Measurements from ENCODE around the gene DNAJC28. TPM values are rescaled to one million over a fixed set of nuclear protein-coding genes. Genes with fewer than 3 reads are reported as not detected.

The DNAJC28 gene
- total and polyA plus RNA-seq, 2 experiments from 2014 or later, result 1.2 to 3.8 TPM

DNA sequence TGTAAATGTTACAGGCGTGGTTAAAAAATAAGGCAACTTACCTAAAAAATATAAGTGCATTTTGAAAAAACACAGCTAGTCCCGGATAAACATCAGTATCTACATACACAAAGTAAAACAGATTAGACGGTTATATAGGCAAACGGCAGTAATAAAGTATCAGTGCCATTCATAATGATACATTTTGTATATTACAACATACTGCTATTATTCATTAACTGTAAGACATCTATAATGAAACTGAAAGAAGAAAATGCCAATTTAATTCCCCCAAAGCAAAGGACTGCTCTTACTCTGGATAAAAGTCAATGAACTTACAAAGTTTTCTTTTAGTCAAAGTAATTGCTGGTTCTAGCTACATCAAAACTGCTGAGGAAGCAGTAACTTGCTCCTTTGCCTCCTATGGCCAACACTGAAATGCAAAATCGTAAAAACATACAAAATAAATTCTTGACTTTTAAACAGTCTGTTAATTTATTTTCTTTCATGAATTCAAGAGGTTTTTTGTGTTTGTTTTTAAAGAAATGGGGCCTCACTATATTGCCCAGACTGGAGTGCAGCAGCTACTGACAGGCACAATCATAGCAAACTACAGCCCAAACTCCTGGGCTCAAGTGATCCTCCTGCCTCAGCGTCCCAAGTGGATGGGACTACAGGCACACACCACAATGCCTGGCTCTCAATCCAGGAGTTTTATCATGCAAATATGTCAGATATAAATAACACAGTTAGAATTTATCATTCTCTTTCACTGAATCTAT is 35.6 kb downstream of the DNAJC28 start:
- Histone ChIP-seq H3K9me3 (ENCODE audit: low read depth) (no peaks in the 10 kb centered on the region), H2AFZ (no peak overlapping the region), H3K79me2 (no peaks in the 10 kb centered on the region), H3K4me2 (no peak overlapping the region), H4K20me1 (ENCODE audit: insufficient read depth, poor library complexity, severe bottlenecking) (no peaks in the 10 kb centered on the region), H3K4me3 (no peak overlapping the region), H3K9me2 (replicated peaks; ENCODE audit: insufficient read depth) (no peaks in the 10 kb centered on the region), H3K4me1 (ENCODE audit: insufficient read depth) (peaks cover 7% of the 10 kb centered on the region), H3K36me3 (replicated peaks; ENCODE audit: insufficient read depth, low read depth) (no peaks in the 10 kb centered on the region), H3K27me3 (no peaks in the 10 kb centered on the region), H3K27ac (no peak overlapping the region)
- TF ChIP-seq EZH2phosphoT487 (IDR thresholded peaks at IDR 0.05; ENCODE audit: low read depth, severe bottlenecking, unreplicated experiment) (no peak), EZH2 (IDR thresholded peaks at IDR 0.05; ENCODE audit: borderline replicate concordance) (no peak)
- TF ChIP-seq, protein P1, sequence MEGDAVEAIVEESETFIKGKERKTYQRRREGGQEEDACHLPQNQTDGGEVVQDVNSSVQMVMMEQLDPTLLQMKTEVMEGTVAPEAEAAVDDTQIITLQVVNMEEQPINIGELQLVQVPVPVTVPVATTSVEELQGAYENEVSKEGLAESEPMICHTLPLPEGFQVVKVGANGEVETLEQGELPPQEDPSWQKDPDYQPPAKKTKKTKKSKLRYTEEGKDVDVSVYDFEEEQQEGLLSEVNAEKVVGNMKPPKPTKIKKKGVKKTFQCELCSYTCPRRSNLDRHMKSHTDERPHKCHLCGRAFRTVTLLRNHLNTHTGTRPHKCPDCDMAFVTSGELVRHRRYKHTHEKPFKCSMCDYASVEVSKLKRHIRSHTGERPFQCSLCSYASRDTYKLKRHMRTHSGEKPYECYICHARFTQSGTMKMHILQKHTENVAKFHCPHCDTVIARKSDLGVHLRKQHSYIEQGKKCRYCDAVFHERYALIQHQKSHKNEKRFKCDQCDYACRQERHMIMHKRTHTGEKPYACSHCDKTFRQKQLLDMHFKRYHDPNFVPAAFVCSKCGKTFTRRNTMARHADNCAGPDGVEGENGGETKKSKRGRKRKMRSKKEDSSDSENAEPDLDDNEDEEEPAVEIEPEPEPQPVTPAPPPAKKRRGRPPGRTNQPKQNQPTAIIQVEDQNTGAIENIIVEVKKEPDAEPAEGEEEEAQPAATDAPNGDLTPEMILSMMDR (IDR thresholded peaks at IDR 0.05; ENCODE audit: poor library complexity), result no peak
- DNase-seq (ENCODE audit: low spot score), result no peak
- 93% methylated on average over 6 of the region's 6 CpGs for WGBS (ENCODE audit: low lambda C conversion rate, missing lambda C conversion rate)

DNA sequence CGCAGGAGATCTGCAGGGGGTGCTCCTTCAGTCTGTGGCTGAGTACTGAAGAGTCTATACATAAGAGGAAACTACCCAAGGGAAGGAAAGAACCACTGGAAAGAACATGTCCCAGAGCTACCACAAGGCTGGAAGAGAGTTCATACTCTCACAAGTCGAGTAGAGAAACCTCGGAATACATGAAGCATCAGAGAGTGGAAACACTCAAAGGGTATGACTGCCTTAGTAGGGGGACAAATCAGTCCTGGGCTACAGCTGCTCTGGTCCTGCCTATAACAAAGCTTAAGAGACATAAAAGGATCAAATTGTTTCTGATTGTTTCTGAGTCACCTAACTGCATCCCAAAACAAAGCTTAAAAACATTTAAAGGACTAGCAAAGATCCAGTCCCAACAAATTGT is 39.2 kb downstream of the DNAJC28 start:
- Histone ChIP-seq H4K20me1 (ENCODE audit: insufficient read depth, poor library complexity, severe bottlenecking) (no peaks in the 10 kb centered on the region), H2AFZ (no peak overlapping the region), H3K27me3 (no peaks in the 10 kb centered on the region), H3K4me2 (no peak overlapping the region), H3K4me3 (no peak overlapping the region), H3K27ac (no peak overlapping the region), H3K9me3 (ENCODE audit: low read depth) (no peaks in the 10 kb centered on the region), H3K36me3 (replicated peaks; ENCODE audit: insufficient read depth, low read depth) (no peaks in the 10 kb centered on the region), H3K9me2 (replicated peaks; ENCODE audit: insufficient read depth) (no peaks in the 10 kb centered on the region), H3K4me1 (ENCODE audit: insufficient read depth) (peaks cover 7% of the 10 kb centered on the region), H3K79me2 (no peaks in the 10 kb centered on the region)
- DNase-seq (ENCODE audit: low spot score), result no peak
- WGBS (ENCODE audit: low lambda C conversion rate, missing lambda C conversion rate), result 98% methylated on average over 3 of the region's 3 CpGs
- TF ChIP-seq EZH2phosphoT487 (IDR thresholded peaks at IDR 0.05; ENCODE audit: low read depth, severe bottlenecking, unreplicated experiment), result no peak
- TF ChIP-seq EZH2 (IDR thresholded peaks at IDR 0.05; ENCODE audit: borderline replicate concordance), result no peak
- TF ChIP-seq, protein P1 (IDR thresholded peaks at IDR 0.05; ENCODE audit: poor library complexity), result no peak

DNA sequence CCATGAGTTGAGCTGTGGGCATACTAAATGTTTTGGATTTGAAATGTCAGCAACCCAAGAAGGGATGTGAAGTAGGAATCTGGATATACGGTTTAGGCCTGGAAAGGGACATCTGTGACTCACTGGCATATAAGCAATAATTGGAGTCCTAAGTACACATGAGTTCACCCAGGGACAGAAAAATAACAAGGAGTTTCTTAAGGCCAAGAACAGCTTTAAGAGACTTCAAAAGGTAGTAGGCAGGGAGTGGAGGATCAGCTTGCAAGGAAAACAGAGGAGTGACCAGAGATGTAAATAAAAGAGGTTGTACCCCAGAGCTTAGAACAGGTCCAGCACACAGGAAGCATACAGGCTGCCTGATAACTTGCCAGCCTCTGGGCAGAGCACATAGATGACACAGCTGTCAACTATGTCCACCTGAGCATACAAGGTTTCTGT is 39.9 kb downstream of the DNAJC28 start:
- H3K9me2 ChIP-seq (replicated peaks; ENCODE audit: insufficient read depth), result no peaks in the 10 kb centered on the region
- WGBS (ENCODE audit: low lambda C conversion rate, missing lambda C conversion rate), result 65% methylated on average over 1 of the region's 1 CpG
- no peak overlapping the region for H3K4me3 ChIP-seq
- no peak overlapping the region for H3K4me2 ChIP-seq
- H3K4me1 ChIP-seq (ENCODE audit: insufficient read depth), result peaks cover 7% of the 10 kb centered on the region
- no peaks in the 10 kb centered on the region for H4K20me1 ChIP-seq (ENCODE audit: insufficient read depth, poor library complexity, severe bottlenecking)
- H3K9me3 ChIP-seq (ENCODE audit: low read depth), result no peaks in the 10 kb centered on the region
- H3K27ac ChIP-seq, result peak overlapping the region; percentile 20
- DNase-seq (ENCODE audit: low spot score), result peak; percentile 19
- H3K27me3 ChIP-seq, result no peaks in the 10 kb centered on the region
- TF ChIP-seq, protein P1 (IDR thresholded peaks at IDR 0.05; ENCODE audit: poor library complexity), result no peak
- no peak for TF ChIP-seq EZH2phosphoT487 (IDR thresholded peaks at IDR 0.05; ENCODE audit: low read depth, severe bottlenecking, unreplicated experiment)
- no peak for TF ChIP-seq EZH2 (IDR thresholded peaks at IDR 0.05; ENCODE audit: borderline replicate concordance)
- H3K79me2 ChIP-seq, result no peaks in the 10 kb centered on the region
- H3K36me3 ChIP-seq (replicated peaks; ENCODE audit: insufficient read depth, low read depth), result no peaks in the 10 kb centered on the region
- H2AFZ ChIP-seq, result no peak overlapping the region

Measured in hepatocyte (in vitro differentiated cells).